A549 (cell line): ENCODE data around the gene VSIG2.

ENCODE experiments used
- CHD2 ChIP-seq: fragments of 150-350 bp; IDR thresholded peaks from 2 replicates; pipeline ENCODE4 v1.6.1; 2014; ENCODE audit warnings: low read length; ENCODE audit not compliant: partially characterized antibody
- CHD4 ChIP-seq: fragments of 200-600 bp; sonication (generic); IDR thresholded peaks from 2 replicates; pipeline ENCODE4 v1.6.1; 2016; ENCODE audit warnings: antibody characterized with exemption, mild to moderate bottlenecking, borderline replicate concordance
- CTCF ChIP-seq: fragments of >200 bp; sonication (Bioruptor Twin); formaldehyde crosslinking; IDR thresholded peaks from 3 replicates; pipeline ENCODE4 v1.5.1; 2016
- ELK1 ChIP-seq: fragments of 150-350 bp; IDR thresholded peaks from 2 replicates; pipeline ENCODE4 v1.6.1; 2014; ENCODE audit warnings: low read depth, mild to moderate bottlenecking, low read length
- HEYL ChIP-seq: fragments of 250-450 bp; sonication (Bioruptor Pico); IDR thresholded peaks from 2 replicates; pipeline ENCODE4 v1.8.0; 2021; ENCODE audit warnings: mild to moderate bottlenecking, moderate library complexity
- HOXA7 ChIP-seq: fragments of 250-450 bp; sonication (Bioruptor Pico); IDR thresholded peaks from 2 replicates; pipeline ENCODE4 v1.5.0; 2020; ENCODE audit warnings: mild to moderate bottlenecking, moderate library complexity
- MAZ ChIP-seq: fragments of 150-350 bp; IDR thresholded peaks from 2 replicates; pipeline ENCODE4 v1.6.1; 2014; ENCODE audit warnings: antibody characterized with exemption, low read depth, low read length, borderline replicate concordance
- NR3C1 ChIP-seq: fragments of >200 bp; sonication (Bioruptor Twin); formaldehyde crosslinking; IDR thresholded peaks from 3 replicates; pipeline ENCODE4 v1.6.1; 2017
- POLR2A ChIP-seq: IDR thresholded peaks from 2 replicates; pipeline ENCODE4 v1.6.1; 2012; ENCODE audit warnings: mild to moderate bottlenecking, low read length
- RFX5 ChIP-seq: fragments of 450-650 bp; IDR thresholded peaks from 2 replicates; pipeline ENCODE4 v1.7.1; 2014; ENCODE audit warnings: antibody characterized with exemption, mild to moderate bottlenecking, moderate library complexity
- SMC3 ChIP-seq: fragments of >200 bp; sonication (Bioruptor Twin); formaldehyde crosslinking; IDR thresholded peaks from 3 replicates; pipeline ENCODE4 v1.6.1; 2018; ENCODE audit warnings: inconsistent platforms
- TF ChIP-seq, protein P1 (sequence below): fragments of >200 bp; sonication (Bioruptor Twin); formaldehyde crosslinking; IDR thresholded peaks from 3 replicates; pipeline ENCODE4 v1.6.1; 2016

DNA sequence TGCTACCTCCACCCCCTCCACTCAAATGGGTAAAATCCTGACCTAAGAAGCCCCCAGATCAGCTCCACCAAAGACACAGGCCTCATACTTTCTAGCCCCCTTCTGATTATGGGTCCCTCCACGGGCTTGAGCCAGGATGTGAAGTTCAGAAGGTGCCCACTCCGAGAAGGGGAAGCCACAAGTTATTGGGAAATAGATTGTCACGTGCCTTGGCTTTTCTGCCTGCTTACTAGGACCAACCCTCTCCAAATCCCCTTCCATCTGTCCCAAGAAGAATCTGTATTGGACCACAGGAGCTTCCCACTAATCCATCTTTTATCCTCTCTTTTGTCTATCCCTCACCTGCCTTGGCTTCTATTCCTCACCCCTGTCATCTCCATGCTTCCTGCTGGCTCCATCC is 15.3 kb downstream of the VSIG2 start:
- TF ChIP-seq CHD4 (no peak), CTCF (no peak), POLR2A (no peak), SMC3 (no peak), CHD2 (no peak), HOXA7 (CRISPR knock-in tag) (no peak), MAZ (no peak), ELK1 (no peak), HEYL (CRISPR knock-in tag) (no peak), RFX5 (no peak), NR3C1 (no peak)
- TF ChIP-seq, protein P1, sequence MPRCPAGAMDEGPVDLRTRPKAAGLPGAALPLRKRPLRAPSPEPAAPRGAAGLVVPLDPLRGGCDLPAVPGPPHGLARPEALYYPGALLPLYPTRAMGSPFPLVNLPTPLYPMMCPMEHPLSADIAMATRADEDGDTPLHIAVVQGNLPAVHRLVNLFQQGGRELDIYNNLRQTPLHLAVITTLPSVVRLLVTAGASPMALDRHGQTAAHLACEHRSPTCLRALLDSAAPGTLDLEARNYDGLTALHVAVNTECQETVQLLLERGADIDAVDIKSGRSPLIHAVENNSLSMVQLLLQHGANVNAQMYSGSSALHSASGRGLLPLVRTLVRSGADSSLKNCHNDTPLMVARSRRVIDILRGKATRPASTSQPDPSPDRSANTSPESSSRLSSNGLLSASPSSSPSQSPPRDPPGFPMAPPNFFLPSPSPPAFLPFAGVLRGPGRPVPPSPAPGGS, result no peak
